Measurements from ENCODE around the gene NATD1.

DNA sequence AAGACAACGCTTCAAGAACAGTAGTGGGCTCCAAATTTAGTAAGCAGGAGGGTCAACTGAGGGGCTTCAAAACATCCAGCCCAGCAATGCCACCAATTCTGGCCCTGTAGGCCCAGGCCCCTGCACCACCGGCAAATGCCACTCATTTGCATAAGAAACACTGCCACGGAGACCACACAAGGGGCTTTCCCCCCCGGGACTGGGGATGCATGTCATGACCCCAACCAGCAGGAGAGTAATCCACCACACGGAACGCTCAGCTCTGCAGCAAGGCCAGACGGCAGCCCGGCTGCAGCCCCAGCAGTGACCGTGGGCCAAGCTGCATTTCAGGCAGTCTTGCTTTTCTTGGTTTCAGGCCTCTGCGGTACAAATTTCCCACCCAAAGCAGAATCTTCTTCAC is 53.4 kb downstream of the NATD1 start:
- TF ChIP-seq, protein P1, sequence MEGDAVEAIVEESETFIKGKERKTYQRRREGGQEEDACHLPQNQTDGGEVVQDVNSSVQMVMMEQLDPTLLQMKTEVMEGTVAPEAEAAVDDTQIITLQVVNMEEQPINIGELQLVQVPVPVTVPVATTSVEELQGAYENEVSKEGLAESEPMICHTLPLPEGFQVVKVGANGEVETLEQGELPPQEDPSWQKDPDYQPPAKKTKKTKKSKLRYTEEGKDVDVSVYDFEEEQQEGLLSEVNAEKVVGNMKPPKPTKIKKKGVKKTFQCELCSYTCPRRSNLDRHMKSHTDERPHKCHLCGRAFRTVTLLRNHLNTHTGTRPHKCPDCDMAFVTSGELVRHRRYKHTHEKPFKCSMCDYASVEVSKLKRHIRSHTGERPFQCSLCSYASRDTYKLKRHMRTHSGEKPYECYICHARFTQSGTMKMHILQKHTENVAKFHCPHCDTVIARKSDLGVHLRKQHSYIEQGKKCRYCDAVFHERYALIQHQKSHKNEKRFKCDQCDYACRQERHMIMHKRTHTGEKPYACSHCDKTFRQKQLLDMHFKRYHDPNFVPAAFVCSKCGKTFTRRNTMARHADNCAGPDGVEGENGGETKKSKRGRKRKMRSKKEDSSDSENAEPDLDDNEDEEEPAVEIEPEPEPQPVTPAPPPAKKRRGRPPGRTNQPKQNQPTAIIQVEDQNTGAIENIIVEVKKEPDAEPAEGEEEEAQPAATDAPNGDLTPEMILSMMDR (IDR thresholded peaks at IDR 0.05; ENCODE audit: low read depth, low read length, missing input control): no peak
- TF ChIP-seq HNF4G (IDR thresholded peaks at IDR 0.05): no peak

Measured in liver (tissue), 3 donors.